Pancreas (tissue), 10 donors: ENCODE results near the gene TBL2. TPM values are rescaled to one million over a fixed set of nuclear protein-coding genes. Genes with fewer than 3 reads are reported as not detected.
"Not testable (repeated sequence)": the region's sequence is repeated elsewhere in the genome, so short reads cannot be mapped to it uniquely, and the experiment has no call there.

Source experiments
- ATAC-seq, 4 donors: fragments of 200-7000 bp; cut with Tn5 transposase; one replicate each; pipeline versions ENCODE4 v1.8.0 to v1.9.1; 2020; ENCODE audit warnings: mild to moderate bottlenecking in 4 of 4, moderate library complexity in 4 of 4
- DNase-seq, 6 donors: peaks; one replicate each; pipeline ENCODE4 v3.0.0-alpha.2; 2020
- FAIRE-seq: peaks from 2 replicates; lab custom pipeline; 2012; peaks lifted over from hg19 to GRCh38; lab: Jason Lieb, UNC
- H3K27ac ChIP-seq, 4 donors: fragments of 200-600 bp; sonication (generic); 1 replicate in 3 of 4; 2 replicates in 1 of 4; pipeline versions ENCODE4 v1.5.0 to v1.8.0; 2020
- H3K27me3 ChIP-seq, 4 donors: fragments of 200-600 bp; one replicate each; pipeline ENCODE4 v1.8.0; 2021
- H3K36me3 ChIP-seq, 3 donors: fragments of 200-600 bp; sonication (generic) in 1 of 3; one replicate each; pipeline versions ENCODE4 v1.5.0 to v1.8.0; 2020 to 2021
- H3K4me1 ChIP-seq, 3 donors: fragments of 200-600 bp; one replicate each; pipeline ENCODE4 v1.8.0; 2021
- H3K4me3 ChIP-seq, 4 donors: fragments of 200-600 bp; sonication (generic) in 2 of 4; one replicate each; pipeline versions ENCODE4 v1.5.0 to v1.8.0; 2020 to 2021
- H3K9me3 ChIP-seq, 4 donors: fragments of 200-600 bp; one replicate each; pipeline ENCODE4 v1.8.0; 2021
- CTCF ChIP-seq, 4 donors: fragments of 200-600 bp; sonication (generic) in 3 of 4; IDR thresholded peaks; one replicate each; pipeline versions ENCODE4 v1.5.0 to v1.8.0; 2021; ENCODE audit warnings: antibody characterized with exemption in 4 of 4
- WGBS, 2 donors: extraction: QIAGEN DNeasy Blood & Tissue Kit; methylation state at CpG; one replicate each; pipeline ENCODE4 v1.1.7; 2013; 5-methylcytosine and 5-hydroxymethylcytosine counted together
- intact Hi-C, 3 donors: fragments of 100-400 bp; cut with DNase I; formaldehyde crosslinking; loops; one replicate each; pipeline versions ENCODE4 v1.11.1 to v1.14.2; 2022
- polyA plus RNA-seq, 2 donors: library from polyadenylated mRNA; stranded (reverse); fragments of 200-250 nt; gene quantifications; one replicate each; pipeline ENCODE4 v1.2.3, GENCODE V29; 2013
- total RNA-seq, 6 donors: library from RNA; stranded (reverse); fragmentation: NEBNext Ultra II Directional in 4 of 6; extraction: Animal tissue kit (Norgen Biotek cat#: 25700) in 4 of 6; gene quantifications; one replicate each; pipeline versions ENCODE4 v1.2.1 to v1.2.4, GENCODE V29; 2021 to 2023
- donor health status: healthy with polysubstance abuse.
- donor health status: DM: no; HTN: no; CAD: no; lungs with moderate emphysema.
- donor health status: DM: no; HTN: no; CAD: no.
- donor health status: control.
- donor health status: control.
- donor health status: Bipolar disorder and iron deficiency.
- donor health status: DM: yes; HTN: yes; CAD: no.
- donor health status: DM: no; HTN: no; CAD: no.
- donor health status: DM: no; HTN: no; CAD: no.
- donor health status: DM: yes; HTN: yes; CAD: no.

TBL2 gene
- total and polyA plus RNA-seq, 8 donors: 17.2 to 38.9 (median 27.0) TPM

- intact Hi-C loops: no loop called here
- Histone ChIP-seq H3K4me3 (no peak overlapping the region), H3K4me1 (no peaks in the 10 kb centered on the region), H3K27ac (no peak overlapping the region), H3K9me3 (no peaks in the 10 kb centered on the region), H3K27me3 (no peaks in the 10 kb centered on the region), H3K36me3 (no peaks in the 10 kb centered on the region)
- no peak for FAIRE-seq
- peak in 1 of 6 donors; percentile 43 for DNase-seq
- TF ChIP-seq CTCF (IDR thresholded peaks at IDR 0.05): no peak
- WGBS, 2 donors: 91 to 94% methylated on average over 12 of the region's 12 CpGs
- ATAC-seq: no peak
These were observed 8.5 kb upstream of the TBL2 start for GRCh38 chr7:73586911-73587310.

GRCh38 chr7:73585196-73585595 is 6.8 kb upstream of the TBL2 start:
- intact Hi-C loops: no loop called here
- H3K9me3 ChIP-seq: no peaks in the 10 kb centered on the region
- no peak for ATAC-seq
- no peaks in the 10 kb centered on the region for H3K4me1 ChIP-seq
- no peak overlapping the region for H3K27ac ChIP-seq
- TF ChIP-seq CTCF (IDR thresholded peaks at IDR 0.05): no peak
- no peak for FAIRE-seq
- H3K4me3 ChIP-seq: no peak overlapping the region
- no peaks in the 10 kb centered on the region for H3K27me3 ChIP-seq
- no peaks in the 10 kb centered on the region for H3K36me3 ChIP-seq
- DNase-seq: peak in 1 of 6 donors; percentile 4
- whole genome bisulfite sequencing, 2 donors: 74 to 84% methylated on average over 2 of the region's 2 CpGs

GRCh38 chr7:73582664-73583202 is 4.4 kb upstream of the TBL2 start:
- no peaks in the 10 kb centered on the region for H3K27me3 ChIP-seq
- H3K36me3 ChIP-seq: no peaks in the 10 kb centered on the region
- H3K4me3 ChIP-seq: no peak overlapping the region
- no peak for TF ChIP-seq CTCF (IDR thresholded peaks at IDR 0.05)
- FAIRE-seq (no peak), ATAC-seq (no peak), DNase-seq (peak in 1 of 6 donors; percentile 5)
- WGBS, 2 donors: 81 to 93% methylated on average over 6 of the region's 6 CpGs
- H3K27ac ChIP-seq: no peak overlapping the region
- no peaks in the 10 kb centered on the region for H3K4me1 ChIP-seq
- intact Hi-C loops: no loop called here
- no peaks in the 10 kb centered on the region for H3K9me3 ChIP-seq

GRCh38 chr7:73581006-73581405 is 2.6 kb upstream of the TBL2 start:
- intact Hi-C loops, H3K36me3 ChIP-seq, FAIRE-seq, H3K9me3 ChIP-seq, H3K4me1 ChIP-seq, H3K27me3 ChIP-seq, ATAC-seq, H3K27ac ChIP-seq, H3K4me3 ChIP-seq: not testable (repeated sequence)
- WGBS, 2 donors: 73 to 83% methylated on average over 9 of the region's 9 CpGs
- DNase-seq: peak in 1 of 6 donors; percentile 6

- H3K27ac ChIP-seq: peak overlapping the region; percentile 64 to 85 (median 83)
- peaks cover 0 to 9% (median 0%) of the 10 kb centered on the region in 3 donors for H3K4me1 ChIP-seq
- peaks cover 6 to 21% (median 14%) of the 10 kb centered on the region in 3 donors for H3K36me3 ChIP-seq
- intact Hi-C loops: no loop called here
- no peak for TF ChIP-seq CTCF (IDR thresholded peaks at IDR 0.05)
- DNase-seq (peak in 2 of 6 donors; percentile 36 to 53), FAIRE-seq (no peak), ATAC-seq (peak; percentile 5 to 42 (median 22))
- H3K9me3 ChIP-seq: no peaks in the 10 kb centered on the region
- H3K27me3 ChIP-seq: no peaks in the 10 kb centered on the region
- peak overlapping the region; percentile 59 to 99 (median 92) for H3K4me3 ChIP-seq
- 4 to 6% methylated on average over 32 of the region's 32 CpGs for WGBS, 2 donors
These were observed 595 bp downstream of the TBL2 start for GRCh38 chr7:73577627-73578341.
